ENCODE results near the gene PFN3.

Gene PFN3

GRCh38 chr5:177427919-177428573 is 27.6 kb upstream of the PFN3 start:
- WGBS (ENCODE audit: extremely low coverage, insufficient coverage, insufficient read length), result no CpG with 5 or more reads among the region's 11 CpGs
- Histone ChIP-seq H2BK5ac (ENCODE audit: low read depth, low read length, poor library complexity) (no peak overlapping the region), H3K9ac (ENCODE audit: low read length) (no peak overlapping the region), H3K4me1 (ENCODE audit: control insufficient read depth in 1 of 2, insufficient read depth in 2 of 2, low read length in 2 of 2) (peaks cover 13 to 14% of the 10 kb centered on the region in 2 experiments), H2BK12ac (ENCODE audit: low read length) (no peak overlapping the region), H2AFZ (ENCODE audit: insufficient read depth, low read length, poor library complexity) (no peak overlapping the region), H3K27me3 (ENCODE audit: insufficient read depth, low read length) (no peaks in the 10 kb centered on the region), H4K12ac (ENCODE audit: low read depth, low read length) (no peak overlapping the region), H3K18ac (ENCODE audit: low read length) (no peak overlapping the region), H4K8ac (ENCODE audit: low read depth, low read length) (no peak overlapping the region), H3K4me3 (ENCODE audit: low read depth, low read length) (no peak overlapping the region), H3K9me3 (ENCODE audit: insufficient read depth, low read depth, low read length) (no peaks in the 10 kb centered on the region), H3K36me3 (ENCODE audit: control insufficient read depth in 1 of 2, insufficient read depth in 2 of 2, low read length in 2 of 2) (peaks cover 18 to 21% of the 10 kb centered on the region in 2 experiments), H3K79me1 (ENCODE audit: low read length) (peaks cover 9% of the 10 kb centered on the region), H3K27ac (ENCODE audit: low read depth, low read length) (no peak overlapping the region), H3K14ac (ENCODE audit: low read length) (no peak overlapping the region), H3K4me2 (ENCODE audit: low read length) (peak overlapping the region; percentile 81), H3K23ac (ENCODE audit: low read length) (no peak overlapping the region), H2BK120ac (ENCODE audit: insufficient read depth, low read length, poor library complexity) (no peak overlapping the region), H3K79me2 (ENCODE audit: control insufficient read depth, insufficient read depth, low read length, poor library complexity) (peaks cover 5% of the 10 kb centered on the region), H2AK5ac (ENCODE audit: low read length) (no peak overlapping the region), H4K91ac (ENCODE audit: low read depth, low read length) (no peak overlapping the region), H3K4ac (ENCODE audit: low read depth, low read length) (peak overlapping the region; percentile 13)
- no peak for DNase-seq

GRCh38 chr5:177427211-177427822 is 26.9 kb upstream of the PFN3 start:
- Histone ChIP-seq H3K27ac (ENCODE audit: low read depth, low read length) (peak overlapping the region; percentile 54), H3K9me3 (ENCODE audit: insufficient read depth, low read depth, low read length) (no peaks in the 10 kb centered on the region), H2AK5ac (ENCODE audit: low read length) (peak overlapping the region; percentile 1), H2BK12ac (ENCODE audit: low read length) (no peak overlapping the region), H4K91ac (ENCODE audit: low read depth, low read length) (peak overlapping the region; percentile 86), H3K14ac (ENCODE audit: low read length) (peak overlapping the region; percentile 92), H4K12ac (ENCODE audit: low read depth, low read length) (no peak overlapping the region), H3K36me3 (ENCODE audit: control insufficient read depth in 1 of 2, insufficient read depth in 2 of 2, low read length in 2 of 2) (peaks cover 10 to 14% of the 10 kb centered on the region in 2 experiments), H2AFZ (ENCODE audit: insufficient read depth, low read length, poor library complexity) (peak overlapping the region; percentile 77), H3K23ac (ENCODE audit: low read length) (no peak overlapping the region), H2BK120ac (ENCODE audit: insufficient read depth, low read length, poor library complexity) (no peak overlapping the region), H3K4me3 (ENCODE audit: low read depth, low read length) (peak overlapping the region; percentile 84), H3K4me1 (ENCODE audit: control insufficient read depth in 1 of 2, insufficient read depth in 2 of 2, low read length in 2 of 2) (peaks cover 13 to 14% of the 10 kb centered on the region in 2 experiments), H3K27me3 (ENCODE audit: insufficient read depth, low read length) (no peaks in the 10 kb centered on the region), H3K9ac (ENCODE audit: low read length) (peak overlapping the region; percentile 89), H3K4me2 (ENCODE audit: low read length) (peak overlapping the region; percentile 81), H3K79me2 (ENCODE audit: control insufficient read depth, insufficient read depth, low read length, poor library complexity) (peaks cover 5% of the 10 kb centered on the region), H4K8ac (ENCODE audit: low read depth, low read length) (peak overlapping the region; percentile 61), H3K4ac (ENCODE audit: low read depth, low read length) (peak overlapping the region; percentile 42), H3K79me1 (ENCODE audit: low read length) (peaks cover 9% of the 10 kb centered on the region), H2BK5ac (ENCODE audit: low read depth, low read length, poor library complexity) (no peak overlapping the region), H3K18ac (ENCODE audit: low read length) (peak overlapping the region; percentile 95)
- no CpG with 5 or more reads among the region's 11 CpGs for WGBS (ENCODE audit: extremely low coverage, insufficient coverage, insufficient read length)
- peak in 1 of 2 donors; percentile 33 for DNase-seq

GRCh38 chr5:177426566-177427210 is 26.2 kb upstream of the PFN3 start, which contains the start of gene GRK6:
GRK6 (plus strand) TSS chr5:177426676; CDS start chr5:177426846, 170 bp downstream.
- peak within 1 kb of the TSS; percentile 89 for H3K9ac ChIP-seq (ENCODE audit: low read length)
- H3K4me1 ChIP-seq (ENCODE audit: control insufficient read depth in 1 of 2, insufficient read depth in 2 of 2, low read length in 2 of 2), result peaks cover 13 to 14% of the 10 kb centered on the region in 2 experiments
- H3K4me2 ChIP-seq (ENCODE audit: low read length), result peak within 1 kb of the TSS; percentile 81
- H4K91ac ChIP-seq (ENCODE audit: low read depth, low read length), result peak within 1 kb of the TSS; percentile 92
- peak within 1 kb of the TSS; percentile 84 for H2BK120ac ChIP-seq (ENCODE audit: insufficient read depth, low read length, poor library complexity)
- H3K23ac ChIP-seq (ENCODE audit: low read length), result no peak within 1 kb of the TSS
- no CpG with 5 or more reads among the region's 82 CpGs for WGBS (ENCODE audit: extremely low coverage, insufficient coverage, insufficient read length)
- peak within 1 kb of the TSS; percentile 84 for H3K4me3 ChIP-seq (ENCODE audit: low read depth, low read length)
- H3K36me3 ChIP-seq (ENCODE audit: control insufficient read depth in 1 of 2, insufficient read depth in 2 of 2, low read length in 2 of 2), result peaks cover 4 to 8% of the 10 kb centered on the region in 2 experiments
- H3K14ac ChIP-seq (ENCODE audit: low read length), result peak within 1 kb of the TSS; percentile 93
- no peak for DNase-seq
- peak within 1 kb of the TSS; percentile 92 for H4K12ac ChIP-seq (ENCODE audit: low read depth, low read length)
- no peaks in the 10 kb centered on the region for H3K9me3 ChIP-seq (ENCODE audit: insufficient read depth, low read depth, low read length)
- H3K27ac ChIP-seq (ENCODE audit: low read depth, low read length), result peak within 1 kb of the TSS; percentile 82
- H3K79me1 ChIP-seq (ENCODE audit: low read length), result peaks cover 9% of the 10 kb centered on the region
- H4K8ac ChIP-seq (ENCODE audit: low read depth, low read length), result peak within 1 kb of the TSS; percentile 95
- H2AK5ac ChIP-seq (ENCODE audit: low read length), result peak within 1 kb of the TSS; percentile 69
- H2BK5ac ChIP-seq (ENCODE audit: low read depth, low read length, poor library complexity), result peak within 1 kb of the TSS; percentile 89
- peak within 1 kb of the TSS; percentile 77 for H2AFZ ChIP-seq (ENCODE audit: insufficient read depth, low read length, poor library complexity)
- H3K27me3 ChIP-seq (ENCODE audit: insufficient read depth, low read length), result no peaks in the 10 kb centered on the region
- peak within 1 kb of the TSS; percentile 42 for H3K4ac ChIP-seq (ENCODE audit: low read depth, low read length)
- H2BK12ac ChIP-seq (ENCODE audit: low read length), result peak within 1 kb of the TSS; percentile 74
- H3K18ac ChIP-seq (ENCODE audit: low read length), result peak within 1 kb of the TSS; percentile 95
- peaks cover 5% of the 10 kb centered on the region for H3K79me2 ChIP-seq (ENCODE audit: control insufficient read depth, insufficient read depth, low read length, poor library complexity)

GRCh38 chr5:177425801-177426565 is 25.5 kb upstream of the PFN3 start:
- peaks cover 13 to 14% of the 10 kb centered on the region in 2 experiments for H3K4me1 ChIP-seq (ENCODE audit: control insufficient read depth in 1 of 2, insufficient read depth in 2 of 2, low read length in 2 of 2)
- H4K8ac ChIP-seq (ENCODE audit: low read depth, low read length), result peak overlapping the region; percentile 95
- H3K9me3 ChIP-seq (ENCODE audit: insufficient read depth, low read depth, low read length), result no peaks in the 10 kb centered on the region
- peak overlapping the region; percentile 92 for H4K12ac ChIP-seq (ENCODE audit: low read depth, low read length)
- peak overlapping the region; percentile 89 for H2BK5ac ChIP-seq (ENCODE audit: low read depth, low read length, poor library complexity)
- peak overlapping the region; percentile 74 for H2BK12ac ChIP-seq (ENCODE audit: low read length)
- peak overlapping the region; percentile 82 for H3K27ac ChIP-seq (ENCODE audit: low read depth, low read length)
- H3K79me2 ChIP-seq (ENCODE audit: control insufficient read depth, insufficient read depth, low read length, poor library complexity), result peaks cover 5% of the 10 kb centered on the region
- peak overlapping the region; percentile 92 for H4K91ac ChIP-seq (ENCODE audit: low read depth, low read length)
- H3K4me2 ChIP-seq (ENCODE audit: low read length), result peak overlapping the region; percentile 70
- H3K14ac ChIP-seq (ENCODE audit: low read length), result peak overlapping the region; percentile 93
- H3K4ac ChIP-seq (ENCODE audit: low read depth, low read length), result peak overlapping the region; percentile 42
- no peak overlapping the region for H3K23ac ChIP-seq (ENCODE audit: low read length)
- WGBS (ENCODE audit: extremely low coverage, insufficient coverage, insufficient read length), result no CpG with 5 or more reads among the region's 52 CpGs
- H2BK120ac ChIP-seq (ENCODE audit: insufficient read depth, low read length, poor library complexity), result peak overlapping the region; percentile 84
- H3K27me3 ChIP-seq (ENCODE audit: insufficient read depth, low read length), result no peaks in the 10 kb centered on the region
- H3K4me3 ChIP-seq (ENCODE audit: low read depth, low read length), result peak overlapping the region; percentile 80
- DNase-seq, result peak; percentile 100
- peak overlapping the region; percentile 85 for H3K9ac ChIP-seq (ENCODE audit: low read length)
- peaks cover 9% of the 10 kb centered on the region for H3K79me1 ChIP-seq (ENCODE audit: low read length)
- H2AK5ac ChIP-seq (ENCODE audit: low read length), result peak overlapping the region; percentile 69
- peak overlapping the region; percentile 63 for H2AFZ ChIP-seq (ENCODE audit: insufficient read depth, low read length, poor library complexity)
- H3K18ac ChIP-seq (ENCODE audit: low read length), result peak overlapping the region; percentile 82
- H3K36me3 ChIP-seq (ENCODE audit: control insufficient read depth in 1 of 2, insufficient read depth in 2 of 2, low read length in 2 of 2), result peaks cover 0 to 2% of the 10 kb centered on the region in 2 experiments
